Thyroid gland (tissue), 4 donors: Measurements from ENCODE around the gene USP13. TPM values are rescaled to one million over a fixed set of nuclear protein-coding genes. Genes with fewer than 3 reads are reported as not detected.
A peak's percentile ranks its signal among the peaks of the same experiment; 100 is the strongest.

Experiments
- DNase-seq, 2 donors: peaks; one replicate each; pipeline ENCODE4 v3.0.0-alpha.2; 2019
- H3K27ac ChIP-seq, 3 donors: fragments of 200-600 bp; sonication (generic); 1 replicate in 2 of 3; 2 replicates in 1 of 3; pipeline ENCODE4 v1.5.1; 2016 to 2019; ENCODE audit warnings: mild to moderate bottlenecking in 1 of 3, moderate library complexity in 1 of 3
- H3K27me3 ChIP-seq: fragments of 200-600 bp; sonication (generic); one replicate; pipeline ENCODE4 v1.5.1; 2019
- H3K36me3 ChIP-seq, 2 donors: fragments of 200-600 bp; sonication (generic); one replicate each; pipeline ENCODE4 v1.5.1; 2016 to 2019
- H3K4me1 ChIP-seq, 2 donors: fragments of 200-600 bp; sonication (generic); one replicate each; pipeline ENCODE4 v1.5.1; 2017 to 2019
- H3K4me3 ChIP-seq, 3 donors: fragments of 200-600 bp; sonication (generic); replicated peaks in 1 of 3; 1 replicate in 2 of 3; 2 replicates in 1 of 3; pipeline ENCODE4 v1.5.1; 2016; ENCODE audit warnings: mild to moderate bottlenecking in 1 of 3
- H3K9me3 ChIP-seq: fragments of 200-600 bp; sonication (generic); one replicate; pipeline ENCODE4 v1.5.1; 2017
- CTCF ChIP-seq, 6 experiments: fragments of 200-600 bp in 3 of 6; fragments of 450-650 bp in 3 of 6; sonication (generic) in 3 of 6; IDR thresholded peaks; one replicate each; pipeline ENCODE4 v1.5.1; 2016 to 2019; ENCODE audit warnings: antibody characterized with exemption in 6 of 6, mild to moderate bottlenecking in 2 of 6, inconsistent platforms in 1 of 6, moderate library complexity in 1 of 6
- POLR2A ChIP-seq, 2 donors: fragments of 450-650 bp; IDR thresholded peaks; one replicate each; pipeline ENCODE4 v1.6.1; 2017; ENCODE audit warnings: antibody characterized with exemption in 2 of 2, mild to moderate bottlenecking in 2 of 2, moderate library complexity in 1 of 2
- WGBS, 2 donors: methylation state at CpG; one replicate each; pipeline ENCODE4 v1.1.5; 2017; 5-methylcytosine and 5-hydroxymethylcytosine counted together
- intact Hi-C: fragments of 100-400 bp; cut with DNase I; formaldehyde crosslinking; loops from one replicate; pipeline ENCODE4 v1.15.1; 2023
- total RNA-seq, 4 donors: library from RNA; depleted of rRNA; stranded (reverse); fragments of >200 nt; gene quantifications; one replicate each; pipeline ENCODE4 v1.2.3, GENCODE V29; 2016

USP13 gene
- total RNA-seq, 4 donors from 2014 or later = 16.7 to 31.6 (median 25.4) TPM

GRCh38 chr3:179646177-179646576 is 6.7 kb upstream of the USP13 start:
- TF ChIP-seq CTCF (IDR thresholded peaks at IDR 0.05) = no peak
- WGBS, 2 donors = 84% methylated on average over 3 of the region's 3 CpGs
- Histone ChIP-seq H3K27ac (no peak overlapping the region), H3K4me3 (no peak overlapping the region), H3K4me1 (peaks cover 0 to 11% of the 10 kb centered on the region in 2 donors), H3K27me3 (no peaks in the 10 kb centered on the region), H3K9me3 (no peaks in the 10 kb centered on the region), H3K36me3 (no peaks in the 10 kb centered on the region)
- intact Hi-C loops = no loop called here
- no peak for DNase-seq

GRCh38 chr3:179651687-179652446 is 973 bp upstream of the USP13 start:
- intact Hi-C loops = no loop called here
- DNase-seq = no peak
- 56 to 58% methylated on average over 11 of the region's 11 CpGs for WGBS, 2 donors

GRCh38 chr3:179653096-179653797 is 407 bp downstream of the USP13 start:
- intact Hi-C loops = no loop called here
- Histone ChIP-seq H3K4me1 (peaks cover 0 to 12% of the 10 kb centered on the region in 2 donors), H3K9me3 (no peaks in the 10 kb centered on the region), H3K4me3 (peak overlapping the region; percentile 46 to 59 (median 53)), H3K27ac (peak overlapping the region; percentile 77 to 98 (median 96)), H3K36me3 (no peaks in the 10 kb centered on the region), H3K27me3 (no peaks in the 10 kb centered on the region)
- peak in 1 of 6 experiments; percentile 36 for TF ChIP-seq CTCF (IDR thresholded peaks at IDR 0.05)
- peak in 1 of 2 donors; percentile 60 for TF ChIP-seq POLR2A (IDR thresholded peaks at IDR 0.05)
- WGBS, 2 donors = 0% methylated on average over 10 to 12 of the region's 77 CpGs
- peak; percentile 86 to 88 for DNase-seq

More at GRCh38 chr3:179651687-179652446, 973 bp upstream of the USP13 start:
- no peaks in the 10 kb centered on the region for H3K36me3 ChIP-seq
- TF ChIP-seq CTCF (IDR thresholded peaks at IDR 0.05) (no peak), POLR2A (IDR thresholded peaks at IDR 0.05) (no peak)
- peak overlapping the region; percentile 88 to 96 (median 89) for H3K27ac ChIP-seq
- peak overlapping the region; percentile 47 to 59 (median 50) for H3K4me3 ChIP-seq
- no peaks in the 10 kb centered on the region for H3K9me3 ChIP-seq
- H3K27me3 ChIP-seq = no peaks in the 10 kb centered on the region
- peaks cover 0 to 12% of the 10 kb centered on the region in 2 donors for H3K4me1 ChIP-seq

GRCh38 chr3:179655236-179655635 is 2.4 kb downstream of the USP13 start:
- H3K4me3 ChIP-seq = no peak overlapping the region
- intact Hi-C loops = no loop called here
- WGBS, 2 donors = 95% methylated on average over 2 of the region's 2 CpGs
- no peak overlapping the region for H3K27ac ChIP-seq
- no peaks in the 10 kb centered on the region for H3K36me3 ChIP-seq
- TF ChIP-seq POLR2A (IDR thresholded peaks at IDR 0.05) (no peak), CTCF (IDR thresholded peaks at IDR 0.05) (no peak)
- DNase-seq = no peak
- no peaks in the 10 kb centered on the region for H3K9me3 ChIP-seq
- H3K27me3 ChIP-seq = no peaks in the 10 kb centered on the region
- H3K4me1 ChIP-seq = peaks cover 0 to 12% of the 10 kb centered on the region in 2 donors

GRCh38 chr3:179658606-179659005 is 5.8 kb downstream of the USP13 start:
- TF ChIP-seq CTCF (IDR thresholded peaks at IDR 0.05) (no peak), POLR2A (IDR thresholded peaks at IDR 0.05) (no peak)
- H3K4me3 ChIP-seq = no peak overlapping the region
- no peaks in the 10 kb centered on the region for H3K9me3 ChIP-seq
- no peaks in the 10 kb centered on the region for H3K36me3 ChIP-seq
- H3K27ac ChIP-seq = no peak overlapping the region
- DNase-seq = no peak
- intact Hi-C loops = no loop called here
- H3K4me1 ChIP-seq = peaks cover 13 to 28% of the 10 kb centered on the region in 2 donors
- 57 to 86% methylated on average over 2 of the region's 2 CpGs for WGBS, 2 donors
- no peaks in the 10 kb centered on the region for H3K27me3 ChIP-seq
